ENCODE results near the gene CAMTA1.
A peak's percentile ranks its signal among the peaks of the same experiment; 100 is the strongest.

CAMTA1 gene

GRCh38 chr1:7658099-7658498 is 872.8 kb downstream of the CAMTA1 start:
- DNase-seq (ENCODE audit: low read depth): no peak

GRCh38 chr1:7659514-7659913 is 874.3 kb downstream of the CAMTA1 start:
- DNase-seq (ENCODE audit: low read depth): no peak

GRCh38 chr1:7663451-7664146 is 878.3 kb downstream of the CAMTA1 start:
- no peak for DNase-seq (ENCODE audit: low read depth)

- no peak for DNase-seq (ENCODE audit: low read depth)
Observed at GRCh38 chr1:7664147-7664892, 879.1 kb downstream of the CAMTA1 start.

- no peak for DNase-seq (ENCODE audit: low read depth)
Observed at GRCh38 chr1:7664893-7665250, 879.6 kb downstream of the CAMTA1 start.

- DNase-seq (ENCODE audit: low read depth): no peak
Observed at GRCh38 chr1:7666249-7666648, 881.0 kb downstream of the CAMTA1 start.

- no peak for DNase-seq (ENCODE audit: low read depth)
Observed at GRCh38 chr1:7667159-7667558, 881.9 kb downstream of the CAMTA1 start.

GRCh38 chr1:7667625-7668218 is 882.5 kb downstream of the CAMTA1 start:
- DNase-seq (ENCODE audit: low read depth): peak; percentile 72

- peak; percentile 50 for DNase-seq (ENCODE audit: low read depth)
Observed at GRCh38 chr1:7669559-7670311, 884.5 kb downstream of the CAMTA1 start.

- no peak for DNase-seq (ENCODE audit: low read depth)
Observed at GRCh38 chr1:7670334-7671145, 885.3 kb downstream of the CAMTA1 start.

- no peak for DNase-seq (ENCODE audit: low read depth)
Observed at GRCh38 chr1:7671146-7671465, 885.9 kb downstream of the CAMTA1 start.

- no peak for DNase-seq (ENCODE audit: low read depth)
Observed at GRCh38 chr1:7671676-7672075, 886.4 kb downstream of the CAMTA1 start.

GRCh38 chr1:7672864-7673263 is 887.6 kb downstream of the CAMTA1 start:
- no peak for DNase-seq (ENCODE audit: low read depth)

GRCh38 chr1:7674972-7675371 is 889.7 kb downstream of the CAMTA1 start:
- DNase-seq (ENCODE audit: low read depth): no peak

GRCh38 chr1:7675431-7676273 is 890.4 kb downstream of the CAMTA1 start:
- DNase-seq (ENCODE audit: low read depth): no peak

- no peak for DNase-seq (ENCODE audit: low read depth)
Observed at GRCh38 chr1:7676274-7676945, 891.2 kb downstream of the CAMTA1 start.

GRCh38 chr1:7677111-7677510 is 891.9 kb downstream of the CAMTA1 start:
- DNase-seq (ENCODE audit: low read depth): no peak

- no peak for DNase-seq (ENCODE audit: low read depth)
Observed at GRCh38 chr1:7677815-7678214, 892.6 kb downstream of the CAMTA1 start.

GRCh38 chr1:7678491-7679158 is 893.4 kb downstream of the CAMTA1 start:
- DNase-seq (ENCODE audit: low read depth): no peak
